SU-DHL-6 (cell line): ENCODE measurements around the gene AHRR.

Experiments
- EZH2phosphoT487 ChIP-seq: fragments of 200-600 bp; sonication (generic), shearing (Covaris generic); conservative IDR thresholded peaks from 2 replicates; pipeline ENCODE4 v1.6.1; 2018; ENCODE audit warnings: mild to moderate bottlenecking, antibody characterized with exemption, low read length, moderate library complexity, mixed read lengths
- TF ChIP-seq, protein P1 (sequence below): fragments of 200-600 bp; sonication (generic); IDR thresholded peaks from one replicate; pipeline ENCODE4 v1.5.1; 2017; ENCODE audit warnings: antibody characterized with exemption, mild to moderate bottlenecking, low read length, moderate library complexity; ENCODE audit not compliant: insufficient read depth, poor library complexity, severe bottlenecking

DNA sequence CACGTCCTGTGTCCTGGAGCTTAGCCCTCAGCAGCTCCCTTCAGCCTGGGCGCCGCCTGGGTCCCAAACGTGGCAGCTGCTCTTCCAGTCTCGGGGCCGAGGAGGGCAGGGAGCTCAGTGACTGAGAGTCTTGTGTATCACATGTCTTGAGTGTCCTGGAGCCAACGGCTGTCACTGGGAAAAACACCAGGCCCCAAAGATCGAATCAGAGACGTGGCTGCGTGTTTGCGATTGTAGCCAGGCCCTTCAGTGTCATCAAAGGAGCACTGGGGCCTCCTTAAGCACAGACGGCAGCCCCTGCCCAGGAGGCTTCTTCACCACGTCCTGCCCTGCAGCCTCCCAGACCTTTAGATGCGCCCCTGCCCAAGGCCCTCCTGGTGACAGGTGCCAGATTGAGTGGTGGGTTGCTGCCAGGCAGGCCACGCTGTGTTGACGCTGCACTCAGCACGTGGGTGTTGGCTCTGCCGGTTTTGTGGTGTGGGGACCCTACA is 115.8 kb downstream of the AHRR start:
- TF ChIP-seq, protein P1, sequence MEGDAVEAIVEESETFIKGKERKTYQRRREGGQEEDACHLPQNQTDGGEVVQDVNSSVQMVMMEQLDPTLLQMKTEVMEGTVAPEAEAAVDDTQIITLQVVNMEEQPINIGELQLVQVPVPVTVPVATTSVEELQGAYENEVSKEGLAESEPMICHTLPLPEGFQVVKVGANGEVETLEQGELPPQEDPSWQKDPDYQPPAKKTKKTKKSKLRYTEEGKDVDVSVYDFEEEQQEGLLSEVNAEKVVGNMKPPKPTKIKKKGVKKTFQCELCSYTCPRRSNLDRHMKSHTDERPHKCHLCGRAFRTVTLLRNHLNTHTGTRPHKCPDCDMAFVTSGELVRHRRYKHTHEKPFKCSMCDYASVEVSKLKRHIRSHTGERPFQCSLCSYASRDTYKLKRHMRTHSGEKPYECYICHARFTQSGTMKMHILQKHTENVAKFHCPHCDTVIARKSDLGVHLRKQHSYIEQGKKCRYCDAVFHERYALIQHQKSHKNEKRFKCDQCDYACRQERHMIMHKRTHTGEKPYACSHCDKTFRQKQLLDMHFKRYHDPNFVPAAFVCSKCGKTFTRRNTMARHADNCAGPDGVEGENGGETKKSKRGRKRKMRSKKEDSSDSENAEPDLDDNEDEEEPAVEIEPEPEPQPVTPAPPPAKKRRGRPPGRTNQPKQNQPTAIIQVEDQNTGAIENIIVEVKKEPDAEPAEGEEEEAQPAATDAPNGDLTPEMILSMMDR: no peak
- TF ChIP-seq EZH2phosphoT487: no peak
